ENCODE results near the gene DLG2. TPM values are rescaled to one million over a fixed set of nuclear protein-coding genes. Genes with fewer than 3 reads are reported as not detected.

The DLG2 gene
- total RNA-seq, 1 donor from 2014 or later: 0.51 TPM

DNA sequence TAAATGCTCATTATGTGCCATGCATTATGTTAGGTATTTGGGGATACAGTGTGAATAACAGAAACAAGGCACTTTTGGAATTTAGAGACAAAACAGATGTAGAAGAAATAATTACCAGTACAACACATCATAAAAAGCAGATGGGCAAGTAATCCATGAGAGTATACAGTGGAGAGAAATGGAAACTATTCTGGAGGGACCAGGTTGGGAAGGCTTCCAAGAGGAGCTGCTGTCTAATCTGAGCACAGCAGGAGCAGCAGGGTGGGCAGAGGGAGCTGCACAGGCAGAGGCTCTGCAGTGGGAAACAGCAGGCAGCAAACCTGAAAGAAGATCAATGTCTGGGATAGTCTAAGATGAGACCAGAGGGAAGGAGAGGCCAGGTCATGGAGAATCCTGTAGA is 2072.3 kb downstream of the DLG2 start:
- no peak for DNase-seq (ENCODE audit: low read depth in 2 of 2)

DNA sequence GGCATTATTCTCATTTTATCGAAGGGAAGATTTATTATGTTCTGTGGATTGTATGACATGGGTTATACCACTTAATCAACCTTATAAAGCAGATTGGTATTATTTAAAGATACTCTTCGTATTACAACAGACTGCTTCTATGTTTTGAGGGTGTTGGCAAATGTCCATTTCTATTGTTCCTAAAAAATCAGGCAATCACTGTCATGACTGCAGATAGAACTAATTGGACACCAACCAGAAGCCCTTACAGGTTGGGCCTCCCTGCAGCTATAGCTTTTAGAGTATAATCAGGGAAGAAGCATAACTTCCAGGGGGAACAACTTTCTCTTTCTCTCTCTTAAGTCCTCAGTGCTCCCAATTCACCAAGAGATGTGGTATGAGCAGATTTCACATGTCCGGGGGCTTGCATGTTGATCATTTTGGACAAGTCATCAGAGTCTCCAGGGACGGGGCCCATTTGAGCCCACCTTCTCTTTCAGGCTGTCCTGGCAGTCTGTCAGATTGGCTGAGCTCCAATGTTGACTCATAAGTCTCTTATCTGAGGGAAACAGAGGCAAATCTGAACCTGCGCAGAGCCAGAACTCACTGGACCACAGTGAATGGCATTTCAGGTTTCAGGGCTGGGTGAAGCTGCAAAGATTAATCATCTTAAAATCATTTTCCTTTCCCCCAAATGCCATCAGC is 2077.0 kb downstream of the DLG2 start:
- DNase-seq (ENCODE audit: low read depth in 2 of 2): no peak

DNA sequence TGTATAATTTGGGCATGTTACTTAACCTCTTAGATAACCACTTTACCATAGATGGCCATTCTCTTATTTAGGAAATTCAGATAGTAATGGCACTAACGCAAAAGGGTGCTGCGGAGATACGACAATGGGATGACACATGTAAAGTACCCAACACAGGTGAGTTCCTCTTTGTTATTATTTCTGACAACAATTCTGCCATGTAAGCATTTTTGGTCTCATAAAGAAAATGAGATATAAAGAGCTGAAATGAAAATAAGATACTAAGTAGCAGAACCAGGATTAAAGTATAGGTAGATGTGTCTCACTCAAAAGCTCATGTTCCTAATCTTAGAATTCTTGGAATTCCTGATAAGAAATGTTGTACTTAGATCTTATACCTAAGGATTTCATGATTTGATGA is 2080.8 kb downstream of the DLG2 start:
- no peak for DNase-seq (ENCODE audit: low read depth in 2 of 2)

DNA sequence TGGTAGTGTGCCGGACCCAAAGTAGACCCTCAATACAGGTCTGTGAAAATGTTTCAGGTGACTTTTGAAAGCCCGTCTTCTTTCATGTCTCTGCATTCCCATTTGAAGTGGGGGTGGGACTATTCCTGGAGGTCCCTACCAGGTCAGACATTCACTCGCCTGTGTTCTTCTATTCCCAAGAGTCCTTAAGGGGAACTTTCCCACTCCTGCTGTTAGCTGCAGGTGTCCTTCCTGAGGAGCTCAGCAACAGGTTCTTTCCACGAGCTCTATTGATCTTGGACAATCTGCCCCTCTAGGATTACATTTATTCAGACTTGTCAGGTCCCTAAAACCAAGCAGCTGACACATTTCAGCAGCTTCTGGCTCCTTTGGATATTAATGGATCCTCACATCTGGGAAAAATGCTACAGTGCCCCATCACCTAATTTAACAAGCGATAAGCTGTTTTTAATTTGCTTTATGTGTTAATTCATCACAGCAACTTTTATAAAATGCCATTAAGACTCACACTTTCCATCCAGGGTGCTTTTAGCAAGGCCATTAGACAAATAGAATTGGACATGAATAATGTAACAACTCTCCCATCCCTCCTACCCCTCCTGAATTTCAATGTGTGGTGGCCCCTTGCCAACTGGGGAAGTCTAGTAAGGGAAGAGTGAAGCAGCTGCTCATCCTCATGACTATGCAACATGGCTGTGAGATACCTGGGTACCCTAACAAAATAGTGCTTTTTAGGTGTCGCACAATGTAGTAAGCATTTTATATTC is 2081.5 kb downstream of the DLG2 start:
- DNase-seq (ENCODE audit: low read depth in 2 of 2): no peak

DNA sequence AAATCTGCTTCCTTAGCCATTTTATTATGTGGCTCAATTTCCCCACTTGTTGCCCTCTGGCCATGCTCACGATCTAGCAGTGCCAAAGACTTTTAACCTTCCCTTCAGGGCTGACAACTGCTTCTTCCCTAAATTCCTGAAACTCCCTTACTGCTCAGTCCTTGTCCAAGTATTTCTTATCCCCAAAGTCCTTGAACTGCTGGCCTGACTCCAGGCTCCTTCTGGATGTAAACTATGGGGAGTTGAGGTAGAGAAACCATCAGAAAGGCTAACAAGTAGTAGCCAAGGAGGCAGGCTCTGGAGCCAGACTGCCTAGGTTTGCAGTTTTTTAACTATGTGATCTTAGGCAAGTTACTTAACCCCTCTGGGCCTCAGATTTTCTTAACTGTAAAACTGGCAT is 2082.3 kb downstream of the DLG2 start:
- DNase-seq (ENCODE audit: low read depth in 2 of 2): no peak

DNA sequence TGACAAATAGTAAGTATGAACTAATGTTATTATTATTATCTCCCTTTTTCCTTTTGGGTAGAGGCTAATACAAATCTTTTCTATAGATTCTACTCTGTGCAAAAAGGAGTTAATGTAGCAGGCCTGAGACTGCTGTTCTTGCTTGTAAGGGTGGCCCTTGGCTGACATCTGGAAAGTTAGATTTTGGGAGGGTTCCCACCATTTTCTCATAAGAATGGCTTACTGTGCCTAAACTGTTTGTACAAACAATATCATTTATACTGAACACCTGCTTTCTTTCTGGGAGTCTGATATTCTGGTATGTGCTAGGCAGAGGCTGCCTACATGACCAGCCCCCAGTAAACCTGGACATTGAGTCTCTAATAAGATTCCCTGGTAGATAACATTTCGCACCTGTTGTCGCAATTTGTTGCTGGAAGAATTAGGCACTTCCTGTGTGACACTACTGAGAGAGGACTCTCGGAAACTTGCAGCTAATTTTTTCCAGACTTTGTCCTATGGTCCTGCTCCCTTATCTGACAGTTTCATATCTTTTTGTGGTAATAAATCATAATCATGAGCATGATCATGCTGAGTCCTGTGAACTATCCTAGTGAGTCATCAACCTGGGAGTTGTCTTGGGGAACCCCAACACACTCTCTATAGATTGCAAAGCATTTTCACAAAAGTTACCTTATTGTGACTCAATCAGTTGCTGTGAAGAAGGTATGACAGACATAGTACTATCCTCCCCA is 2083.3 kb downstream of the DLG2 start:
- DNase-seq (ENCODE audit: low read depth in 2 of 2): no peak

DNA sequence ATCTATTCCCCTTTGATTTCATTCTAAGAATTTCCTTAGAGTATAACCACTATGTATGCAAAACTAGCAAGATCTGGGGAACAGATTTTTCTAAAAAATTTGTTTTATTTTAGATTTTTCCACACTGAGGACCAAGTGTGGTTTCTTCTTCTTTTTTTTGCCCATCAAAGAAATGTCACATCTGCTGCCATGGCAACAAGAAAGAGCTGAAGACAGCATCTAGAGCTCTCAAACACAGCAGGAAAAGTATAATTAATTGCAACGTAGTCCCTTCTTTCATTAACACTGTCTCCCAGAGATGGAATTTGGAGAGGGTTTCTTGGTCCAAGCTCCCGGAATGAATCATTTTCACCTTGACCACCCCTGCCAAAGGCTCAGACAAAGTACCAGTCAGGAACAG is 2084.3 kb downstream of the DLG2 start:
- DNase-seq (ENCODE audit: low read depth in 2 of 2): no peak

DNA sequence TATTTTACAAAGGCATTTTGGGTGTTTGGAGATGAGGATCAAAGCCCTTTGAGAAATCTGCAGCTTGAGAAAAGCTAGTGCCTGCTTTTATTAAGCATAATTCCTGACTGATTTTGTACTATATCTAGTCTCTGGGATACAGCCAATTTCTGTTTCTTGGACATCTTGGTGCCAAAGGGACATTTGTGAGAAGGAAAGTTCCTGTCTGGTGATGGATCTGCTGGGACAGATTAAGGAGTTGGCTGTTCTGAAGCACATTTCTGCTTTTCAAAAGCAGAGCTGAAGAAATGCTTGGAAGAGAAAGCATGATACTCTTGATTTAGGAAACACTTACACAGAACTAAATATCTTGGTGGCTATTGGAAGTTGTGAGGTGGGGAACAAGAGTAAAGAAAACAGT is 2086.4 kb downstream of the DLG2 start:
- no peak for DNase-seq (ENCODE audit: low read depth in 2 of 2)

DNA sequence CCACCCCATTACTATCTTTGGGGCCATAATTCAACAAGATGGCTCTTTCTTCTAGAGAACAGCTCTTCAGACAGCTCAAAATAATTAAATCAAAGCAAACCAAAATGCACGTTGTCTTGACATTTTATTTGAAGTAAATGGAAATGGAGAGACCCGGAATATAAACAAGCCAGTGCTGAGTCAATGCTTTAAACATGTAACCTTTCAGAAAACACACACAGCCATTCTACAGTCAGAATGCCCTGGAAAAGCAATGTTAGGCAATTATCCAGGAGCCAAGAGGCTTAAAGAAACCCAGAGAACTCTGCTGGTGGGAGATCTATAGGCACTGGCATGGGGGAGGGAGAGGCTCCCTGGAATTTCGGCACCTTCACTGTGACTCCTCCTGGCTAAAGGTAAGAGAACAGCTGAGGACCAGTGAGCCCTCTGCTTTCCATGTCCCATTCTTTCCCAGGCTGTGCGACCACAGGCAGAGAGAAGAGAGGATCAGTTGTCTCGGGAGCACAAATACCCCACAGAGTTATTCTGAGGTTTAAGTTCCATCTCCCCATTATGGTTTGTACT is 2086.9 kb downstream of the DLG2 start:
- DNase-seq (ENCODE audit: low read depth in 2 of 2): no peak

DNA sequence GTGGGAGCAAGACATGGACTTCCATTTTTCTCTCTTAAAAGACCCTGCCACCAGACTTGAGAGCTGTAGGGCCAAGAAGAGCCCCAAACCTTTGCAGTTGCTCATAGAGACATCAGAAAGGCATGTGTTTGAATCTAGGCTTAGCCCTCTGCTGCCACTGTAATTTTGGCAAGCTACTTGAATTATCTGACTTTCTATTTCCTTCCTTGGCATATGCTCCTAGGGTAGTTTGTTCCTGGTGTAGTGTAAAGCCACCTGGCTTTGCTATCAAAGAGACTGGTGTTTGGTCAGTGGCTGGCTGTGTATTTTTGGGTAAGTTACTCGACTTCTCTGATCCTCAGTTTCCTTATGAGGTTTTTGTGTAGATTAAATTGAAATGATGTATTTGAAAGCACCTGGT is 2088.9 kb downstream of the DLG2 start:
- no peak for DNase-seq (ENCODE audit: low read depth in 2 of 2)

DNA sequence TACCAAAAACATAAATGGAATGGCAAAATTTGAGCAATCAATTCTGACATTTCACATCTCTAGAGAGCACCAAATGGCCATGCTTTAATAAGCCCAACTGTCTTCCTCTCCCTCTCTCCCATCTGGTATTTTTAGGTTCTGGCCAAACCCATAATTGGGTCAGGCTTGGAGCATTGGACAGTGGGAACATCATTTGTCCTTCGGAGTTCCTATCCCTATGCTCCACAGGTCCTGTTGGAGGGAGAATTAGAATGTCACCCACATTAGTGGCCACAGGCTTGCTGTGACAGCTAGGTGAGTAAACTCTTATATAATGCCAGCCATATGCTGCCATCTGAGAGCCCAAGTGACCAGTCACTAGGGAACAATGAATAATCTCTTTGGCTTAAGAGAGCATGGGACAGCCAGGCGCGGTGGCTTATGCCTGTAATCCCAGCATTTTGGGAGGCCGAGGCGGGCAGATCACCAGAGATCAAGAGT is 2090.0 kb downstream of the DLG2 start:
- DNase-seq (ENCODE audit: low read depth in 2 of 2): no peak

DNA sequence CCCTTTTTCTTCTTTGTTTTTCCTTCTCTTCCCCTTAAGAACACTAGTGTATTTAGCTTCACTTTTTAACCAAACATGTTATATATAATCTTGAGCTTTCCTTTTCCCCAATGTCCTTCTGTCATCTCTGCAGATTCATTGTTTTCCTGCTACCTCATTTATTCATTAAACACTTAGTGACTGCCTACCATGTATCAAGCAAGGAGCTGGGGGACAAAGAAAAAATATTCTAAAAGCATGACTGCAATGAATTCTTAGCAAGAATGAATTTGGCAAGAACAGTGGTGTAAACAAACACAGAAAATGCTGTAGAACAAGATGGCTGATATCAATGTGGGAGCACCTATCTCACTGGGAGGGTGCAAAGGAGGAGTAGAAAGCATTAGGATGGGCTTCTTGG is 2094.0 kb downstream of the DLG2 start:
- DNase-seq (ENCODE audit: low read depth in 2 of 2): no peak

DNA sequence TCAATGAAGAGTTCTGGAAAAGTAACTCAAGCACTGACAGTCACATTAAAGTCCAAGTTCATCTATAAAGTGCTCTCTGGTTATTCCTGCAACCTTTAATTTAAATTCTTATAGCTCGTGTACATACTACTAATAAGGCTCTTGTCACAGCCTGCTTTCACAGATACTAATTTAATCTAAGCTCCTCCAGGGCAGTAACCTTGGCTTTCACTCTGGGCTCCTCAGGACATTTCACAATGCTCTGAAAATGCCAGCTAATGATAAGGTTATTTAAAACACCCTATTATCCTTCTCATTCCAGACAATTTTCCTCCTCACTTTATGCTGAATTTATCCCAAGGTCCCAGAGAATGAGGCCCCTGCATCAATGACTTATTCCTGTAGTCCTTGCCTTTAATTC is 2098.3 kb downstream of the DLG2 start:
- no peak for DNase-seq (ENCODE audit: low read depth in 2 of 2)

DNA sequence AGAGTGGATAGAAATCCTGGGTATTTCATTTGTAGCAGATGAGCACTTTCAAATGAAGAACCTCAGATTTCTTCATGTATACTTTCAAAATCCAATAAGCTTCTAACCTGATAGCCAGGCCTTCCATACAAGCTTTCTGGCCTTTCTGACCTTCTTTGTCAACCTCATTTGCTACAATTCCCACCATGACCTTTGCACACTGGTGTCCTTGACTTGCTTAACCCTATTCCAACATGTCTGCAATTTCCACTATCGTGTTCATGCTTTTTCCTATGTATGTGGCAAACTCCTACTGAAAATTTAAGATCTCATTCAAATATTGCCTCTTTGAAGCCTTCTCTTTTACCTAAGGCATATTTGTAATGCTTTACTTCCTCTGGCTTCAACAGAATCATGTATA is 2098.9 kb downstream of the DLG2 start:
- DNase-seq (ENCODE audit: low read depth in 2 of 2): no peak

DNA sequence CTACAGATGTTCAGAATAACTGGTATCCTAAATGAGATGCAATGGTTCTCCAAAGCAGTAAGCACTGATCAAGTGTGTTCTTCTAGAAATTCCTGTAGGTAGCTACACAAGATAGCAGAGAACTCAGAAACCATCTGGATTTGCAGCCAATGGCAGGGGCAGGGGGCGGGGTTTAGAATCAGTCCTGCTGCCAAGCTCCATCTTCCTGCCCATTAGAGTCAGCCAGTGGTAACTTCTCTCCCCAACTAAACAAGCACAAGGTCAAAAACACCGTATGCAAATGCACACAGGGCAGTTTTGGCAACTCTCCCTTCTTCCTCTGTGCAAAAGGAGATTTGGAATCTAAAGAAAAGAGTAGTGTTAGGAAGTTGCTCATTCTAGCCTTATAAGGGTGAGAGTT is 2103.5 kb downstream of the DLG2 start:
- no peak for DNase-seq (ENCODE audit: low read depth in 2 of 2)

DNA sequence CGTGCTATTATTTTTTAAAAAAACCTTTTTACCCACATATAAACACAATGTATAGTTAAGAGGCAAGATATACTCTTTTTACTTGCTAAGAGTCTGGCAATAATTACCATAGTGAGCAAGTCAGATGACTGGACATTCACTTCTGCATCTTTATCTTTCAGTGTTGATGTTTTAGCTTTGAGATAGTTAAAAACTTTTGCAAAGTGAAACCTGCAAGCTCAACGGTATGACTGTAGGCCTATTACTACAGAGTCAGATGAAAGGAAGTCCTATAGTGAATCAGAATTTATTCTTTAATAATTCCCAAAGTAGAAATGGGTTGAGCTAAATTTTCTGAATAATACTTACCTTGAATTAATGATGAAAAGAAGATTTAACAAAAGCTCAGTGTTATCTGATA is 2104.2 kb downstream of the DLG2 start:
- DNase-seq (ENCODE audit: low read depth in 2 of 2): no peak

DNA sequence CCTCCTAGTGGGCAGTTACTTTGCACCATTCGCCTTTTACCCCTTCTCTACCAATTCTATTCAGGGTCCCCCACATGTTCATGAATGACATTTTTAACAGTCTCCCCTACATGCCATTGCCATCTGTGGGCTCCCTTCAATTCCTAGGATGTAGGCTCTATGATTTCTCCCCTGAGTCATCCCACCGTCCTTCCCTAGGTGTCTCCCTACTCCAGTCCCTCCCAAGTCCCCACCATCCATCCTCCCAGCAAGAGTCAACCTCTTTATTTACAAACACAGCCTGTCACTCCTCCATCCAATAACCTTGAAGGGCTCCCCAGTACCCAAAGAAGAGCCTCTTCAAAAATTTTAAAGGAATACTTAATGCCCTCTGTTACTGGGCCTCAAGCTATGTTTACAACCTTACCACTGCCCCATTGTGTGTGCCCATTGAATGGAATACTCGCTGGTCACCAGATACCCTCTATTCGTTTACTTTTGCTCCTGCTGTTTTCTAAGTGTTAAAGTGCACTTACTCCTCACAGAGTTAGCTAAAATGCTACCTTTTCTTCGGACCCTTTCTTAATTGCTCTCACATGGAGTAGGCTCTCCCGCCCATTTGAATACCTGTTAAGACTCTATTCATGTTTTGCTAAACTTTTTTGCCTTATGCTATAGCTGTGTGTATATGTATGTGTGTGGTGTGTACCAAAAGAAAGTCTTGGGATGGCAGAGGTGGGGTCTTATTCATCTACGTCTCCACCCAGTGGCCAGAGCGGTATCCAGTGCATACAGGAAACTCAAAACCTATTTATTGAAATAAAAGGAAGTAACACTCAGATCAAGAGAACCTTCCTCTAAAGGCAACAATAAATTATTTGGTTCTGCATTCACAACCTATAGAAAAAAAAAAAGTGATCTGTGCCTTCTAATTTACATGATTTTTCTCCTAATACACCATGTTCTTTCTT is 2105.2 kb downstream of the DLG2 start:
- no peak for DNase-seq (ENCODE audit: low read depth in 2 of 2)

DNA sequence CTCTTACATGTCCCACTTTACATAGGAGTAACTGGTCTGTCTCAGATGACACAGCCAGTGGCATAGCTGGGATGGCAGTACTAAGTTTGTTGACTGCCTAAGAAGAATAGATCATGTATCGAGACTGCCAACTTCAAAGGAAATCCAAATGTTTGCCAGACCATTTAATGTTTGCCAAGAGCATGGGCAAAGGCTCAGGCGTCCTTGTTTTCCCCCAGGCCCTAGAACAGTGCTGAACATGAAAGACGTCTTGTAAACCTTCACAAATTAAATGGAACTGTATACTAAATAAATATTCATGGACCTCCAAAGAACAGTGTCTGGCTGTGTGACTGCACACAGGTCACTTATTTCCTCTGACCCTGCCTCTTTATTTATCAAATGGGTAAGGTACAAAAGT is 2106.3 kb downstream of the DLG2 start:
- no peak for DNase-seq (ENCODE audit: low read depth in 2 of 2)

DNA sequence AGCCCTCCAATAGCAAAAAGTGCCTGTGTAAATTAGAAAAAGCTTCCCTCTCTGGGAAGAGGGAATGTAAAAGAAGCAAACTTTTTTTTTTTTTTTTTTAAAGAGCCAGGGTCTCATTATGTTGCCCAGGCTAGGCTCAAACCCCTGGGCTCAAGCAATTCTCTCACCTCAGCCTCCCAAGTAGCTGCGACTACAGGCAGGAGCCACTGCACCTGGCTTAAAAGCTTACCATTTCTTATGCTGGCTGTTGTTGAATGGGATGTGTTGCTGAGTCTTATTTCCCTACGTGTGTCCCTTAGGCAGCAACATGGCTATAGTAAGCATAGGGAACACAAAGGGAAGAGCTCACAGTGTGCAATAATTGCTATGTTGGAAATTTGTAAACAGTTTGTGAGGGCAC is 2115.5 kb downstream of the DLG2 start:
- DNase-seq (ENCODE audit: low read depth in 2 of 2): no peak

DNA sequence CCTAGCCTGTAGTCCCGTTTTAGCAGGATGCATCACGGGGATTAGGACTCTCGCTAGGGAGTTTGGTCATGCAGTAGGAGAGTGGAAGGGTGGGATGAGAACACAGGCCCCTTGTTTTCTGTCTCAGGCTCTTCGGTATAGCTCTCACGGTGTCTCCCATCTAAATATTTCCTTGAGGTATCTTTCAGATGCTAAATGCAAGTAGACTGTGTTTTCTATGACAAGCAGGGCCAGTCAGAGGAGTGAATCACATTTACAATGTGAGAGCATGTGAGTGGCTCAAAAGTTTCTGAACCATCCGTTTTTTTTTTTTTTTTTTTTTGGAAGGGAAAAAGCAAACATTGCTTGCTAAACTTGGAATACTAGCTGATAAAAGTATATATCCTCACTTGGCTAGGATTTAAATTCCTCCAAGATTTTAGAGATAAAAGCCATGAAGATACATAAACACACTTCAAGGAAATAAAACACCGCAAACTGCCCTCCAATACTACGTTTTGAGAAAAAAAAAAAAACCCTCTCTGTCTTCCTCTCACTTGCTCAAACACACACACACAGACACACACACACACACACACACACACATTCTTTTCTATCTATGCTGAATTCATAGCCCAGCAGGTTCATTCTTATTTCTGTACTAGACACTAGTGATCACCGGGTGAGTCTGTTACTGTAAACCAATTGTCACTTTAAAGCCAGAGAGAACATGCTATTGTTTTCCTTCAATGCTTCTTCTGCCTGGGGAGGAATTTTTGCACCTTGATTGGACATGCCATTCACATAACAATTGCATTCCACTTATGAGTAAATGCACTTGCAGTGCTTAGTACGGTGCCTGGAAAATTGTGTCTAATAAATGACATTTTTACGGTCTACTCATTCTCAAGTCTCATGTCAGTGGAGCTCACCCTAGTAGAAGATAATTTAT is 2116.3 kb downstream of the DLG2 start:
- DNase-seq (ENCODE audit: low read depth in 2 of 2): no peak

Data from dermis microvascular lymphatic vessel endothelial cell (primary cell).